ENCODE data around the gene ATG4D. TPM values are rescaled to one million over a fixed set of nuclear protein-coding genes. Genes with fewer than 3 reads are reported as not detected.
"Not testable (repeated sequence)": the region's sequence is repeated elsewhere in the genome, so short reads cannot be mapped to it uniquely, and the experiment has no call there.

ATG4D gene
- total and polyA plus RNA-seq, 9 donors, result 16.4 to 25.6 (median 24.8) TPM

DNA sequence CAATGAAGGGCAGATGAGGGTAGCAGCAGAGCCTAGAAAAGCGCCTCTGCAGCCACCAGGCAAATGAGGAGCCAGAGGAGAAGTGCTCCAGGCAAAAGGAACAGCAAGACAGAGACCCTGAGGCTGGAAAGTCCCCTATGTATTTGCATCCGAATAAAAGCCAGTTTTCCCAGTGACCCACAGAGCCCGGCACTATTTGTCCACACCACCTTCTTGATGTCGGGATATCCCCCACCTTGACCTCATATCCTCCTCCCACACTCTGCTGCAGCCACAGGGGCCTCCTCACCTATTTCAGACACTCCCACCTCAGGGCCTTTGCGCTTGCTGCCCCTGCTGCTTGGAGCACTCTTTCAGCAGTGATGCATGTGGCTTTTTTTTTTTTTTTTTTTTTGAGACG lies 6.6 kb downstream of the ATG4D start:
- no peak overlapping the region for H3K27ac ChIP-seq (ENCODE audit: low read length)
- 100% methylated on average over 3 of the region's 6 CpGs for WGBS (ENCODE audit: insufficient coverage)
- DNase-seq, result no peak
- H3K4me3 ChIP-seq (ENCODE audit: low read length), result no peak overlapping the region
- H3K36me3 ChIP-seq (ENCODE audit: control insufficient read depth, insufficient read depth, low read length), result peaks cover 72% of the 10 kb centered on the region
- peaks cover 2% of the 10 kb centered on the region for H3K4me1 ChIP-seq (ENCODE audit: control insufficient read depth, insufficient read depth, low read length)
- H3K9me3 ChIP-seq (replicated peaks; ENCODE audit: control insufficient read depth, low read depth, low read length), result peaks cover 2% of the 10 kb centered on the region
- no peaks in the 10 kb centered on the region for H3K27me3 ChIP-seq (ENCODE audit: control insufficient read depth, insufficient read depth, low read length)

DNA sequence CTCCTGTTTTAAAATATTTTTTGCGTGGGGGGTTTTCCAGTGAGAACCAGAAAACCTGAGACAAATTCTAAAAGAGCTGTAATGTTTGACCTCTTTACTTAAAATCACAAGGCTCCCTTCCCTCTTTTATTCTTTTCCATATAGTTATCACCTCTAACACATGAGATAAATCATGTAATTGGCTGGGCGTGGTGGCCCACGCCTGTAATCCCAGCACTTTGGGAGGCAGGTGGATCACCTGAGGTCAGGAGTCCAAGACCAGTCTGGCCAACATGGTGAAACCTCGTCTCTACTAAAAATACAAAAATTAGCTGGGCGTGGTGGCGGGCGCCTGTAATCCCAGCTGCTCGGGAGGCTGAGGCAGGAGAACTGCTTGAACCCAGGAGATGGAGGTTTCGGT lies 7.3 kb downstream of the ATG4D start:
- not testable (repeated sequence) for H3K4me1 ChIP-seq (ENCODE audit: control insufficient read depth, insufficient read depth, low read length); H3K4me3 ChIP-seq (ENCODE audit: low read length); H3K27ac ChIP-seq (ENCODE audit: low read length); DNase-seq; H3K27me3 ChIP-seq (ENCODE audit: control insufficient read depth, insufficient read depth, low read length); H3K9me3 ChIP-seq (replicated peaks; ENCODE audit: control insufficient read depth, low read depth, low read length)
- peaks cover 79% of the 10 kb centered on the region for H3K36me3 ChIP-seq (ENCODE audit: control insufficient read depth, insufficient read depth, low read length)
- 100% methylated on average over 7 of the region's 9 CpGs for WGBS (ENCODE audit: insufficient coverage)

DNA sequence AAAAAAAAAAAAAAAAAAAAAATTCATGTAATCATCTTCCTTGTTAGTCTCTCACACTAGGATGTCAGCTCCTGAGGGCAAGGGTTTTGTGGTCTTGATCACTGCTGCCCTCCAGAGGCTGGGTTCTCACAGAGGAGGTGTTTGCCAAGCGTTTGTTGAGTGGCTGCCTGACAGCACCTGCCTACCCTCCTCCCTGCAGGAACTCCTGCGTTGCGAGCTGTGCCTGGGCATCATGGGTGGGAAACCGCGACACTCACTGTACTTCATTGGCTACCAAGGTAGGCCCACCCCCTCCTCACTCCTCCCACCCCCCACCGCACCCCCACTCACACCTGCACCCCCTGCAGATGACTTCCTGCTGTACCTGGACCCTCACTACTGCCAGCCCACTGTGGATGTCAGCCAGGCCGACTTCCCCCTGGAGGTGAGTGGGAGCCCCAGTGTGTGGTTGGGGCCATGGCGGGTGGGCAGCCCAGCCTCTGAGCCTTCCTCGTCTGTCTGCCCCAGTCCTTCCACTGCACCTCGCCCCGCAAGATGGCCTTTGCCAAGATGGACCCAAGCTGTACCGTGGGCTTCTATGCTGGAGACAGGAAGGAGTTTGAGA lies 8.1 kb downstream of the ATG4D start:
- 94% methylated on average over 7 of the region's 12 CpGs for WGBS (ENCODE audit: insufficient coverage)

DNA sequence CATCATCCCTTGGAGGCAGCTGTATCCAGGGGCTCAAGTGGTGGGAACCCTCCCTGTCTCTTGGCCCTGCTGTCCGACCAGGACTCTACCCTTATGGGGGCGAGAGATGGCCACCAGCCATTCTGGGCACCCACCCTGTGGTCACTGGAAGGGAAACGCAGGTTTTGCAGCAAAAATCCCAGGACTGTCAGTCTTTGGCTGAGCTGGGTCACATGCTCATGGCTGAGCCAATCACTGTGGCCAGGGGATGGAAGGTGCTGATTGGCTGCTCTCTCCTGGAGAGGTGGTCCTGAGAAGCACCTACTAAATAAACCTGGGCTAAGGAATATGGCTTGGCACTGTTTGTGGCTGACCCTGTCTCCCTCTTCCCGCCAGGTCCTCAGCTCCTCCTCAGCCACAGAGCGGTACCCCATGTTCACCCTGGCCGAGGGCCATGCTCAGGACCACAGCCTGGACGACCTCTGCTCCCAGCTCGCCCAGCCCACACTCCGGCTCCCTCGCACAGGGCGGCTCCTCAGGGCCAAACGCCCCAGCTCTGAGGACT lies 8.9 kb downstream of the ATG4D start:
- Histone ChIP-seq H3K9me3 (replicated peaks; ENCODE audit: control insufficient read depth, low read depth, low read length) (peaks cover 2% of the 10 kb centered on the region), H3K4me1 (ENCODE audit: control insufficient read depth, insufficient read depth, low read length) (peaks cover 2% of the 10 kb centered on the region), H3K27me3 (ENCODE audit: control insufficient read depth, insufficient read depth, low read length) (no peaks in the 10 kb centered on the region), H3K4me3 (ENCODE audit: low read length) (no peak overlapping the region), H3K36me3 (ENCODE audit: control insufficient read depth, insufficient read depth, low read length) (peaks cover 83% of the 10 kb centered on the region), H3K27ac (ENCODE audit: low read length) (no peak overlapping the region)
- DNase-seq, result no peak
- WGBS (ENCODE audit: insufficient coverage), result 93% methylated on average over 6 of the region's 12 CpGs

More for the DNA sequence above, 8.1 kb downstream of the ATG4D start:
- Histone ChIP-seq H3K27me3 (ENCODE audit: control insufficient read depth, insufficient read depth, low read length) (no peaks in the 10 kb centered on the region), H3K4me3 (ENCODE audit: low read length) (no peak overlapping the region), H3K9me3 (replicated peaks; ENCODE audit: control insufficient read depth, low read depth, low read length) (peaks cover 2% of the 10 kb centered on the region), H3K4me1 (ENCODE audit: control insufficient read depth, insufficient read depth, low read length) (peaks cover 2% of the 10 kb centered on the region), H3K27ac (ENCODE audit: low read length) (no peak overlapping the region), H3K36me3 (ENCODE audit: control insufficient read depth, insufficient read depth, low read length) (peaks cover 83% of the 10 kb centered on the region)
- no peak for DNase-seq

DNA sequence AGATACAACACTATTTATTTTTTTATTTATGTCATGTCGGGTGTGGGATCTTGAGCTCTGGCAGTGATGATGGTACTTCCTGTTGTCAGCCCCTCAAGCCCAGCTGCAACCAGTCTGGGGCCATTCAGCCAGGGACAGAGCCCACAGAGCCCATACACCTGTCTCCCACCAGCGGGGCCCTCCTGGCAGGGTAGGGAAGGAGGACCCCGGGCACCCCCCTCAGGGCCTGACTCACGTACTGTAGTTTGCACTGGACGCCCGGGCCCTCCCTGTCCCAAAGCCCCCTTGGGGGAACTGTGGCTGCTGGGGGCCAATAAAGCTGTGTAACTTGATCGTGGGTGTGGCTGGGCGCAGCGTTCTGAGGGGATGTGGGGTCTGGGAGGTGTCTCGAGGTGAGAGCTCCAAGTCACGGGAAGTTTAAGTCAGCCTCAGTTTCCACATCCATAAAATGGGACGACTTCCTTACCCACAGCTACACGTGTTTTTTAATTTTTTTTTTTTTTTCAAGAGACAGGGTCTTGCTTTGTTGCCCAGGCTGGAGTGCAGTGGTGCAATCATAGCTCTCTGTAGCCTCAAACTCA lies 9.5 kb downstream of the ATG4D start:
- Histone ChIP-seq H3K9me3 (replicated peaks; ENCODE audit: control insufficient read depth, low read depth, low read length) (peaks cover 2% of the 10 kb centered on the region), H3K36me3 (ENCODE audit: control insufficient read depth, insufficient read depth, low read length) (peaks cover 88% of the 10 kb centered on the region), H3K4me1 (ENCODE audit: control insufficient read depth, insufficient read depth, low read length) (peaks cover 2% of the 10 kb centered on the region), H3K27ac (ENCODE audit: low read length) (no peak overlapping the region), H3K27me3 (ENCODE audit: control insufficient read depth, insufficient read depth, low read length) (no peaks in the 10 kb centered on the region), H3K4me3 (ENCODE audit: low read length) (no peak overlapping the region)
- DNase-seq, result no peak
- 76% methylated on average over 5 of the region's 13 CpGs for WGBS (ENCODE audit: insufficient coverage)

DNA sequence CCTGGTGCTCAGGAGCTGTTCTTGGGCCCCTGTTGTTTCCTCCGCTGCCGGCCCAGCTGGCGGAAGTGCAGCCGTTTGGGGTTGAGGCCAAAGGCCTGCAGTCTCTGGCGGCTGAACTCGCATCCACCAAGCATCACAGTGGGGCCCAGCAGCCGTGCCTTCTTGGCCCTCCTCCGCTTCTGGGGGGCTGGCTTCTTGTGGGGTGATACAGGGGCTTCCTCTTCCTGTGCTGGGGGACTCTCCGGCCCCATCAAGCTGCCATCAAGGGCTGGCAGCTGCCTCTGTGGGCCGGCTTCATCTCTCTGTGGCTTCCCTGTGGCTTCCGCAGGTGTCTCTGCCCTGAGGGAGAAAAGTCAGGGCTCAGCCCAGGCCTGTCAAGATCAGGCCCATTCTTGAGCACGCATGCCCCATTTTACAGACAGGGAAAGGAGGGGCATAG lies 10.3 kb downstream of the ATG4D start:
- Histone ChIP-seq H3K4me1 (ENCODE audit: control insufficient read depth, insufficient read depth, low read length) (peaks cover 2% of the 10 kb centered on the region), H3K27ac (ENCODE audit: low read length) (no peak overlapping the region), H3K4me3 (ENCODE audit: low read length) (no peak overlapping the region), H3K9me3 (replicated peaks; ENCODE audit: control insufficient read depth, low read depth, low read length) (peaks cover 2% of the 10 kb centered on the region), H3K27me3 (ENCODE audit: control insufficient read depth, insufficient read depth, low read length) (no peaks in the 10 kb centered on the region), H3K36me3 (ENCODE audit: control insufficient read depth, insufficient read depth, low read length) (peaks cover 88% of the 10 kb centered on the region)
- peak; percentile 43 for DNase-seq
- WGBS (ENCODE audit: insufficient coverage), result 36% methylated on average over 8 of the region's 12 CpGs

DNA sequence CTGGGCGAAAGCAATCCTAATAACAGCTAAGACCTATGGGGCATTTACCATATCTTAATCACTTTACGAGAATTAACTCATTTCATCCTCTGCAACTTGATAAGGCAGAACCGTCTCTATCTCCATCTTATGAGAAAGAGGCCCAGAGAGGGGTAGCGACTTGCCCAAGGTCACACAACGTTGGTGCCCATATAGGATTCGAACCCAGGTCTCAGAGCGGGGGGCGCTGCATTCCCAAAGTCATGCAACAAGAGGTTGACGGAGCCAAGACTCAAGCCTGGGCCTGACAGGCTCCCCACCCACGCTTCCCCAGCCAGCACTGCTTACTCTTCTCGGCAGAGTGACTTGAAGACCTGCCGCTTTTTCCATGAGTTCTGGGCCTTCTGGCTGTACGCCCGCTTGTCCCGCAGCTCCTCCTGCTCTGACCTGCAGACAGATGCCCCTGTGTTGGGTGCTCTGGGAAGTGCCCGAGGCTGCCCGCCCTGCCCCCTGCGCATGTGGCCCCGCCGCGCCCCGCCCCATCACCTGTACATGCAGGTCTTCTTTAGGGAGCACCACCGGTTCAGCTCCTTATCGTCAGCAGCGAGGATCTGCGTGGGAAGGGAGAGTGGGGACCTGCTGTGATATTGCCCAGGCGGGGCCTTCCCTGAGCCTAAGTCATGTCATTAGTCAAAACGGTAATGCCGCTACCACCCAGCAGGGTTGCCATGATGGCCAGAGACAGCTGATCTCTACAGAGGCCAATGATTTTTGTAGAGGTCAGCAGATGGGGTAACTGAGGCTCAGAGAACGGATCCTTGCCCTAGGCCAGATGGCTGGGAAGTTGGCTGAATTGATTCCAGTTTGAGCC lies 11.3 kb downstream of the ATG4D start:
- Histone ChIP-seq H3K4me1 (ENCODE audit: control insufficient read depth, insufficient read depth, low read length) (peaks cover 2% of the 10 kb centered on the region), H3K36me3 (ENCODE audit: control insufficient read depth, insufficient read depth, low read length) (peaks cover 89% of the 10 kb centered on the region), H3K4me3 (ENCODE audit: low read length) (no peak overlapping the region), H3K27me3 (ENCODE audit: control insufficient read depth, insufficient read depth, low read length) (no peaks in the 10 kb centered on the region), H3K9me3 (replicated peaks; ENCODE audit: control insufficient read depth, low read depth, low read length) (peaks cover 2% of the 10 kb centered on the region), H3K27ac (ENCODE audit: low read length) (no peak overlapping the region)
- no peak for DNase-seq
- 80% methylated on average over 30 of the region's 30 CpGs for WGBS (ENCODE audit: insufficient coverage)

DNA sequence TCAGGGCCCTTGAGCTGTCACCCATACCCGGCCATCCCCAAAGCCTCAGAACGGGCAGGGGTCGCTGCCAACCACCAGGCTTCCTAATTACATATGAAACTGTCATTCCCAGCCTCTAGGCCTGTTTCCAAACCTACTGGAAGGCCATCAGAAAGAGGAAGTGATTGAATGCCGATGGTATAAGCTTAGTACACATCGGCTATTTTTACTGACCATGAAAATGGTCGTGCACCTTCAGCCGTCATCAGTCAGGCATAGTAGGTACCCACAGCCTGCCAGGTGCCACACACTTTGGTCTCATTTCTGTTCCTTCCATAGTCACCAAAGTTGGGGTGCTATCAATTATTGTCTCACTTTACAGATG lies 11.9 kb downstream of the ATG4D start:
- 86% methylated on average over 6 of the region's 7 CpGs for WGBS (ENCODE audit: insufficient coverage)
- Histone ChIP-seq H3K4me3 (ENCODE audit: low read length) (no peak overlapping the region), H3K27ac (ENCODE audit: low read length) (no peak overlapping the region), H3K9me3 (replicated peaks; ENCODE audit: control insufficient read depth, low read depth, low read length) (peaks cover 2% of the 10 kb centered on the region), H3K36me3 (ENCODE audit: control insufficient read depth, insufficient read depth, low read length) (peaks cover 90% of the 10 kb centered on the region), H3K27me3 (ENCODE audit: control insufficient read depth, insufficient read depth, low read length) (no peaks in the 10 kb centered on the region), H3K4me1 (ENCODE audit: control insufficient read depth, insufficient read depth, low read length) (peaks cover 2% of the 10 kb centered on the region)
- no peak for DNase-seq

DNA sequence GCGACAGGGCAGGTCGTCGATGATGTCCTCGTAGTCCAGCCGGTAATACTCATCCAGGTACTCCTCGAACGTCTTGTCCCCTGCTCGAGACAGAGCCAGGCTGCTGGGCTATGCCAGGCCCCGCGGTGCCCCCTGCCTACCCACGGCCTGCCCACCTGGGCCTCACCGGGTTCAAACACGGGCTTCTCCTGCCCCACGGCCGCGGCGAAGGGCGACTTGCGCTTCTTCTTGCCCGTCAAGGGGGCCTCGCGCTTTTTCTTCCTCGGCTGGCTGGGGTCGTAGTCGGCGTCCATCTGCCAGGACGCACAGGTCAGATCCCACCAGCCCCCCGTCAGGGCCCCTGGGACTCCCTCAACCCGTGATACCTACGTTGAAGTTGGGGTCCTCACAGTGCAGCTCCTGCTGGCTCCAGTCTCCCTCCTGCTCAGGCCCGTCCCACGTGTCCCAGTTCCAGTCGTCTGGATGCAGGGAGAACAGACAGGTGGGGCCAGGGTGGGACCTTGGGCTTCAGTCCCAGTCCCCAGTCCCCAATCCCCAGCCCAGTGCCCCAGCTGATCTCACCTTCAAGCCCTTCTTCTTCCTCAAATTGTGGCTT lies 14.0 kb downstream of the ATG4D start:
- Histone ChIP-seq H3K4me3 (ENCODE audit: low read length) (no peak overlapping the region), H3K27me3 (ENCODE audit: control insufficient read depth, insufficient read depth, low read length) (no peaks in the 10 kb centered on the region), H3K4me1 (ENCODE audit: control insufficient read depth, insufficient read depth, low read length) (peaks cover 2% of the 10 kb centered on the region), H3K9me3 (replicated peaks; ENCODE audit: control insufficient read depth, low read depth, low read length) (no peaks in the 10 kb centered on the region), H3K36me3 (ENCODE audit: control insufficient read depth, insufficient read depth, low read length) (peaks cover 89% of the 10 kb centered on the region), H3K27ac (ENCODE audit: low read length) (no peak overlapping the region)
- no peak for DNase-seq
- WGBS (ENCODE audit: insufficient coverage), result 90% methylated on average over 33 of the region's 33 CpGs

DNA sequence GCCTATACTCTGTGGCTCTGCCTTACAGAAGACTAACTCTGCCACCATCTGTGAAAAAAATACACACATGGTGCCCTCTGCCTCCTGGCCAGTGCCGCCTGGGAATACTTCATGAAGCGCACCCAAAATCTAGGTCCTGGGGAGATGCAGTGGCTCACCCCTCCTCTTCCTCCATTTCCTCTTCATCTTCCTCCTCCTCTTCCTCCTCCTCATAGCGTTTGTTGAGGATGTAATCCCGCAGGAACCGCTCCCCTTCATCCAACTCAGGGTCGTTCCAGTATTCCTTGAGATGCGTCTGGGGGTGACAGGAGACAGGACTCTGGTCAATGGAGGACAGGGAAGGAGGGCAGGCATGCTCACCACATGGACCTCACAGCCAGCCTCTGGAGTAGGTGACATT lies 16.4 kb downstream of the ATG4D start:
- WGBS (ENCODE audit: insufficient coverage), result 93% methylated on average over 3 of the region's 7 CpGs
- DNase-seq, result no peak
- peaks cover 69% of the 10 kb centered on the region for H3K36me3 ChIP-seq (ENCODE audit: control insufficient read depth, insufficient read depth, low read length)

More for the DNA sequence above, 16.4 kb downstream of the ATG4D start:
- peaks cover 8% of the 10 kb centered on the region for H3K4me1 ChIP-seq (ENCODE audit: control insufficient read depth, insufficient read depth, low read length)
- no peak overlapping the region for H3K27ac ChIP-seq (ENCODE audit: low read length)
- H3K9me3 ChIP-seq (replicated peaks; ENCODE audit: control insufficient read depth, low read depth, low read length), result no peaks in the 10 kb centered on the region
- H3K27me3 ChIP-seq (ENCODE audit: control insufficient read depth, insufficient read depth, low read length), result no peaks in the 10 kb centered on the region
- H3K4me3 ChIP-seq (ENCODE audit: low read length), result no peak overlapping the region

Data from muscle of leg (tissue), 11 donors.